ENCODE data around the gene MEGF11. TPM values are rescaled to one million over a fixed set of nuclear protein-coding genes. Genes with fewer than 3 reads are reported as not detected.

MEGF11 gene
- total RNA-seq, 1 experiment from 2014 or later, result not detected

- BruUV-seq (replicated peaks), result no TSS peak
- no peaks in the 10 kb centered on the region for H3K4me1 ChIP-seq (replicated peaks; ENCODE audit: insufficient read depth)
- H3K36me3 ChIP-seq (ENCODE audit: low read depth), result no peaks in the 10 kb centered on the region
- H3K4me2 ChIP-seq, result no peak overlapping the region
- TF ChIP-seq EZH2 (IDR thresholded peaks at IDR 0.05; ENCODE audit: low read depth) (no peak), CTCF (conservative IDR thresholded peaks at IDR 0.05) (no peak)
- intact Hi-C loops (cut with micrococcal nuclease; ENCODE audit: unreplicated experiment), result no loop called here
- no peaks in the 10 kb centered on the region for H3K79me2 ChIP-seq (ENCODE audit: low read depth)
- ChIA-PET CTCF (no interaction called here), POLR2A (ENCODE audit: unreplicated experiment) (interaction anchor here (0.7 kb wide), 1 partner anchor 262 kb away, joined by 6 read pairs; no protein-coding TSS in a partner anchor)
- no peak overlapping the region for H2AFZ ChIP-seq
- H3K27me3 ChIP-seq (ENCODE audit: insufficient read depth, low read depth), result peaks cover 44% of the 10 kb centered on the region; the same call in 1 of the 2 replicates
- no peaks in the 10 kb centered on the region for H3F3A ChIP-seq (ENCODE audit: insufficient read depth, low read depth)
- H3K4me3 ChIP-seq, result no peak overlapping the region
- DNase-seq, result no peak
- H3K27ac ChIP-seq, result no peak overlapping the region
- no peaks in the 10 kb centered on the region for H4K20me1 ChIP-seq (ENCODE audit: insufficient read depth)
- H3K9me3 ChIP-seq (ENCODE audit: insufficient read depth, low read depth), result no peaks in the 10 kb centered on the region
- no peaks in the 10 kb centered on the region for H3K9me2 ChIP-seq (ENCODE audit: insufficient read depth)
Measured at GRCh38 chr15:66178531-66178910, 75.0 kb downstream of the MEGF11 start.

- Histone ChIP-seq H3F3A (ENCODE audit: insufficient read depth, low read depth) (no peaks in the 10 kb centered on the region), H3K79me2 (ENCODE audit: low read depth) (no peaks in the 10 kb centered on the region), H2AFZ (no peak overlapping the region), H3K36me3 (ENCODE audit: low read depth) (no peaks in the 10 kb centered on the region), H3K4me3 (no peak overlapping the region), H3K4me1 (replicated peaks; ENCODE audit: insufficient read depth) (no peaks in the 10 kb centered on the region), H3K9me3 (ENCODE audit: insufficient read depth, low read depth) (no peaks in the 10 kb centered on the region), H4K20me1 (ENCODE audit: insufficient read depth) (no peaks in the 10 kb centered on the region), H3K4me2 (no peak overlapping the region), H3K27me3 (ENCODE audit: insufficient read depth, low read depth) (peaks cover 41% of the 10 kb centered on the region; the same call in 1 of the 2 replicates), H3K27ac (no peak overlapping the region), H3K9me2 (ENCODE audit: insufficient read depth) (no peaks in the 10 kb centered on the region)
- no peak for TF ChIP-seq EZH2 (IDR thresholded peaks at IDR 0.05; ENCODE audit: low read depth)
- TF ChIP-seq CTCF (conservative IDR thresholded peaks at IDR 0.05), result no peak
- intact Hi-C loops (cut with micrococcal nuclease; ENCODE audit: unreplicated experiment), result no loop called here
- ChIA-PET CTCF (no interaction called here), POLR2A (ENCODE audit: unreplicated experiment) (no interaction called here)
- no peak for DNase-seq
- BruUV-seq (replicated peaks), result no TSS peak
Measured at GRCh38 chr15:66172324-66172980, 81.1 kb downstream of the MEGF11 start.

- H3K4me3 ChIP-seq, result no peak overlapping the region
- DNase-seq, result no peak
- intact Hi-C loops (cut with micrococcal nuclease; ENCODE audit: unreplicated experiment), result no loop called here
- no peaks in the 10 kb centered on the region for H3K36me3 ChIP-seq (ENCODE audit: low read depth)
- no peaks in the 10 kb centered on the region for H3K79me2 ChIP-seq (ENCODE audit: low read depth)
- peaks cover 41% of the 10 kb centered on the region; the same call in 1 of the 2 replicates for H3K27me3 ChIP-seq (ENCODE audit: insufficient read depth, low read depth)
- H3K9me3 ChIP-seq (ENCODE audit: insufficient read depth, low read depth), result no peaks in the 10 kb centered on the region
- no TSS peak for BruUV-seq (replicated peaks)
- H3K27ac ChIP-seq, result no peak overlapping the region
- no peak overlapping the region for H2AFZ ChIP-seq
- no peaks in the 10 kb centered on the region for H3K9me2 ChIP-seq (ENCODE audit: insufficient read depth)
- no peak overlapping the region for H3K4me2 ChIP-seq
- POLR2A ChIA-PET (ENCODE audit: unreplicated experiment), result no interaction called here
- H4K20me1 ChIP-seq (ENCODE audit: insufficient read depth), result no peaks in the 10 kb centered on the region
- CTCF ChIA-PET, result no interaction called here
- no peaks in the 10 kb centered on the region for H3K4me1 ChIP-seq (replicated peaks; ENCODE audit: insufficient read depth)
- TF ChIP-seq EZH2 (IDR thresholded peaks at IDR 0.05; ENCODE audit: low read depth) (no peak), CTCF (conservative IDR thresholded peaks at IDR 0.05) (no peak)
- H3F3A ChIP-seq (ENCODE audit: insufficient read depth, low read depth), result no peaks in the 10 kb centered on the region
Measured at GRCh38 chr15:66171841-66172240, 81.7 kb downstream of the MEGF11 start.
